A673 (cell line): Measurements from ENCODE around the gene CACNG8.

Experiments used
- CTCF ChIP-seq: fragments of 300-800, 200-600 bp; sonication (generic); conservative IDR thresholded peaks from 2 replicates; pipeline ENCODE4 v1.5.1; 2017; ENCODE audit warnings: low read depth, mild to moderate bottlenecking, antibody characterized with exemption, low read length, moderate library complexity, mixed read lengths
- EZH2 ChIP-seq: fragments of 200-600 bp; sonication (generic); IDR thresholded peaks from 2 replicates; pipeline ENCODE4 v1.6.1; 2017; ENCODE audit warnings: borderline replicate concordance, low read depth, mild to moderate bottlenecking, mixed read lengths, antibody characterized with exemption, low read length; ENCODE audit not compliant: poor library complexity, severe bottlenecking

GRCh38 chr19:53989600-53990533 lies 27.1 kb downstream of the CACNG8 start:
- no peak for TF ChIP-seq EZH2
- no peak for TF ChIP-seq CTCF
